H9 (cell line): ENCODE measurements around the gene HHAT. TPM values are rescaled to one million over a fixed set of nuclear protein-coding genes. Genes with fewer than 3 reads are reported as not detected.

Source experiments
- DNase-seq: peaks from one replicate; pipeline ENCODE4 v3.0.0-alpha.2; 2017
- H2AFZ ChIP-seq: one replicate; pipeline ENCODE4 v1.6.1; 2013; ENCODE audit warnings: mild to moderate bottlenecking, low read length, control low read depth, moderate library complexity
- H2AK5ac ChIP-seq: 2 replicates; pipeline ENCODE4 v1.6.1; 2013; ENCODE audit warnings: low read length, control low read depth, mixed read lengths; ENCODE audit not compliant: insufficient read length
- H2BK120ac ChIP-seq: one replicate; pipeline ENCODE4 v1.6.1; 2013; ENCODE audit warnings: low read depth, mild to moderate bottlenecking, low read length, control low read depth, inconsistent platforms; ENCODE audit not compliant: poor library complexity, severe bottlenecking
- H2BK12ac ChIP-seq: 2 replicates; pipeline ENCODE4 v1.6.1; 2013; ENCODE audit warnings: low read length, control low read depth, mixed read lengths, low read depth; ENCODE audit not compliant: insufficient read length
- H2BK15ac ChIP-seq: 2 replicates; pipeline ENCODE4 v1.6.1; 2013; ENCODE audit warnings: low read depth, low read length, control low read depth
- H2BK20ac ChIP-seq: one replicate; pipeline ENCODE4 v1.6.1; 2013; ENCODE audit warnings: low read depth, mild to moderate bottlenecking, low read length, control low read depth, inconsistent platforms; ENCODE audit not compliant: poor library complexity, severe bottlenecking
- H2BK5ac ChIP-seq: 2 replicates; pipeline ENCODE4 v1.6.1; 2013; ENCODE audit warnings: low read length, control low read depth, mixed read lengths; ENCODE audit not compliant: insufficient read length
- H3K14ac ChIP-seq: 2 replicates; pipeline ENCODE4 v1.6.1; 2013; ENCODE audit warnings: low read length, control low read depth; ENCODE audit not compliant: insufficient read depth
- H3K18ac ChIP-seq: 2 replicates; pipeline ENCODE4 v1.6.1; 2013; ENCODE audit warnings: low read depth, mild to moderate bottlenecking, mixed read lengths, low read length, control low read depth; ENCODE audit not compliant: insufficient read length
- H3K23ac ChIP-seq: 2 replicates; pipeline ENCODE4 v1.6.1; 2013; ENCODE audit warnings: low read length, control low read depth, mixed read lengths, low read depth; ENCODE audit not compliant: insufficient read length
- H3K23me2 ChIP-seq: 2 replicates; pipeline ENCODE4 v1.6.1; 2013; ENCODE audit warnings: low read depth, mild to moderate bottlenecking, mixed read lengths, low read length, control low read depth; ENCODE audit not compliant: insufficient read length, poor library complexity, severe bottlenecking
- H3K27ac ChIP-seq: 2 replicates; pipeline ENCODE4 v1.5.1; 2013; ENCODE audit warnings: low read length, control low read depth, mixed read lengths, low read depth; ENCODE audit not compliant: insufficient read length
- H3K27me3 ChIP-seq: 2 replicates; pipeline ENCODE4 v1.6.1; 2013; ENCODE audit warnings: low read length, control low read depth, inconsistent platforms; ENCODE audit not compliant: insufficient read depth
- H3K4ac ChIP-seq: 2 replicates; pipeline ENCODE4 v1.6.1; 2013; ENCODE audit warnings: low read depth, mild to moderate bottlenecking, control low read depth, inconsistent platforms, low read length, moderate library complexity
- H3K4me1 ChIP-seq: 2 replicates; pipeline ENCODE4 v1.6.1; 2013; ENCODE audit warnings: low read length, control low read depth, inconsistent platforms; ENCODE audit not compliant: insufficient read depth
- H3K4me2 ChIP-seq: 2 replicates; pipeline ENCODE4 v1.6.1; 2013; ENCODE audit warnings: low read length, control low read depth, mixed read lengths; ENCODE audit not compliant: insufficient read length, insufficient read depth
- H3K56ac ChIP-seq: 2 replicates; pipeline ENCODE4 v1.6.1; 2013; ENCODE audit warnings: low read depth, mild to moderate bottlenecking, mixed read lengths, low read length, control low read depth; ENCODE audit not compliant: insufficient read length
- H3K79me1 ChIP-seq: 2 replicates; pipeline ENCODE4 v1.6.1; 2013; ENCODE audit warnings: low read depth, mild to moderate bottlenecking, moderate library complexity, low read length, control low read depth, inconsistent platforms; ENCODE audit not compliant: insufficient read depth, poor library complexity, severe bottlenecking
- H3K79me2 ChIP-seq: 2 replicates; pipeline ENCODE4 v1.6.1; 2013; ENCODE audit warnings: low read length, control low read depth, inconsistent platforms; ENCODE audit not compliant: insufficient read depth
- H3K9ac ChIP-seq: 2 replicates; pipeline ENCODE4 v1.6.1; 2013; ENCODE audit warnings: low read length, control low read depth, mixed read lengths; ENCODE audit not compliant: insufficient read length; ENCODE audit errors: extremely low read depth
- H3K9me3 ChIP-seq: one replicate; pipeline ENCODE4 v1.6.1; 2013; ENCODE audit warnings: low read depth, low read length, inconsistent platforms; ENCODE audit not compliant: control insufficient read depth
- H3T11ph ChIP-seq: one replicate; pipeline ENCODE4 v1.6.1; 2013; ENCODE audit warnings: mild to moderate bottlenecking, low read length, control low read depth, inconsistent platforms
- H4K20me1 ChIP-seq: one replicate; pipeline ENCODE4 v1.6.1; 2013; ENCODE audit not compliant: control insufficient read depth, insufficient read length, insufficient read depth
- H4K5ac ChIP-seq: 2 replicates; pipeline ENCODE4 v1.6.1; 2013; ENCODE audit warnings: low read depth, mild to moderate bottlenecking, mixed read lengths, low read length, control low read depth; ENCODE audit not compliant: insufficient read length
- H4K8ac ChIP-seq: replicated peaks from 2 replicates; pipeline ENCODE4 v1.6.1; 2013; ENCODE audit warnings: low read length, control low read depth, mixed read lengths, low read depth; ENCODE audit not compliant: insufficient read length
- H4K91ac ChIP-seq: 2 replicates; pipeline ENCODE4 v1.6.1; 2013; ENCODE audit warnings: low read depth, mild to moderate bottlenecking, moderate library complexity, mixed read lengths, low read length, control low read depth; ENCODE audit not compliant: insufficient read length
- H3K27ac Mint-ChIP-seq, 3 experiments: 2 replicates in 2 of 3; 3 replicates in 1 of 3; pipeline ENCODE4 v1.8.0; 2020 to 2021; ENCODE audit warnings: mixed read lengths in 3 of 3, mild to moderate bottlenecking in 1 of 3, moderate library complexity in 1 of 3
- H3K27me3 Mint-ChIP-seq: 2 replicates; pipeline ENCODE4 v1.8.0; 2021; ENCODE audit warnings: low read depth, mild to moderate bottlenecking, moderate library complexity, mixed read lengths
- H3K36me3 Mint-ChIP-seq, 3 experiments: 2 replicates in 2 of 3; 3 replicates in 1 of 3; pipeline ENCODE4 v1.8.0; 2020 to 2021; ENCODE audit warnings: low read depth in 3 of 3, mixed read lengths in 3 of 3; ENCODE audit not compliant: insufficient read depth in 1 of 3
- H3K4me1 Mint-ChIP-seq, 2 experiments: 2 replicates each; pipeline ENCODE4 v1.8.0; 2020; ENCODE audit warnings: mixed read lengths in 2 of 2
- H3K4me3 Mint-ChIP-seq, 2 experiments: 2 replicates in 1 of 2; 3 replicates in 1 of 2; pipeline ENCODE4 v1.8.0; 2020 to 2021; ENCODE audit warnings: mild to moderate bottlenecking in 2 of 2, mixed read lengths in 2 of 2, moderate library complexity in 1 of 2
- H3K9me3 Mint-ChIP-seq, 2 experiments: 2 replicates in 1 of 2; 3 replicates in 1 of 2; pipeline ENCODE4 v1.8.0; 2020; ENCODE audit warnings: mild to moderate bottlenecking in 2 of 2, mixed read lengths in 2 of 2, moderate library complexity in 1 of 2
- WGBS: extraction: QIAGEN DNeasy Blood & Tissue Kit; methylation state at CpG from one replicate; pipeline ENCODE4 v1.1.7; 2013; ENCODE audit warnings: missing lambda C conversion rate, low lambda C conversion rate, mixed read lengths; ENCODE audit not compliant: insufficient read length; ENCODE audit errors: extremely low coverage; 5-methylcytosine and 5-hydroxymethylcytosine counted together
- total RNA-seq: library from RNA; stranded (reverse); gene quantifications from 2 replicates; pipeline ENCODE4 v1.2.1, GENCODE V29; 2021
- TF ChIP-seq, protein P1 (sequence below): fragments of 200-600 bp; sonication (generic); conservative IDR thresholded peaks from 3 replicates; pipeline ENCODE4 v1.8.0; 2021; ENCODE audit warnings: antibody characterized with exemption, mild to moderate bottlenecking

The HHAT gene
- total RNA-seq, 1 experiment from 2014 or later: 0.48 TPM

DNA sequence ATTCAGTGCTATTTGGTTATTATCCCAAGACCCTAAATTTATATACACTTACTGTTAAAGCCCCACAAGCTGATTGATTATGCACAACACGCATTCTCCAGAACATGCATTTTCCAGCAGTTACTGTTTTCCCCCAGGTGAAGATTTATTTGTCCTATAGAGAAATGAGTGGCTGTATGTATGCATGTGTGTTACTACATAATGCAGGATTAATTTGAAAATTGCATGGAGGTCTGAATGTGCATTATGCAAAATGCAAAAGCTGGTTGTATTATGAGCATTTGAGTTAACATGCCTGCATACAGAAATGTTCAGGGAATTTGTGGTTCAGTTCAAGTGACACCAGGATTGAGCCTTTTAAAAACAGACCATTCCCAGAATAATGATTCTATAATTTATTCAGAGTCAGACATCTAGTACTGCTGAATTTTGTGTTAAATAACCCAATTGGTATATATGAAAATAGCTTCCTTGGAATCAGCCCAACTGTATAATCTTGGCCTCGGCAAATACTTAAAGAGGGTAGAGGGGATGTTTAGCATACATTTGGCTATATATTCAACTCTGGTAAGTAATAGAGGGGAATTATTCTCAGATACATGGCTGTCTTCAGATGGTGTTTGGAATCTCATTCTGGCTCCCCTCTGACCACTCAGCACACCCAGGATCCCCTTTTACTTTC lies 320.0 kb downstream of the HHAT start:
- H2BK20ac ChIP-seq: no peak overlapping the region
- no peak overlapping the region for H2AK5ac ChIP-seq
- no peak overlapping the region for H2BK120ac ChIP-seq
- no peak overlapping the region for H3K14ac ChIP-seq
- H3K18ac ChIP-seq: no peak overlapping the region
- no peaks in the 10 kb centered on the region for H3K79me2 ChIP-seq
- H3K4me2 ChIP-seq: no peak overlapping the region
- H4K20me1 ChIP-seq: no peaks in the 10 kb centered on the region
- no peaks in the 10 kb centered on the region for H3K9me3 ChIP-seq
- H3K56ac ChIP-seq: no peak overlapping the region
- H3K4me3 Mint-ChIP-seq: no peak overlapping the region
- H2AFZ ChIP-seq: no peak overlapping the region
- WGBS: no CpG with 5 or more reads among the region's 2 CpGs
- no peak overlapping the region for H3K4ac ChIP-seq
- H2BK15ac ChIP-seq: no peak overlapping the region
- no peak overlapping the region for H4K5ac ChIP-seq
- no peaks in the 10 kb centered on the region for H3K23me2 ChIP-seq
- DNase-seq: no peak
- H3K4me1 Mint-ChIP-seq: peaks cover 12 to 18% of the 10 kb centered on the region in 2 experiments
- 0 out of 7 replicates have a peak, but pooled peaks cover 0 to under 1% (median 0%) of the 10 kb centered on the region in 3 experiments for H3K36me3 Mint-ChIP-seq
- no peak overlapping the region for H2BK5ac ChIP-seq
- H4K8ac ChIP-seq: no peak overlapping the region
- H3K27ac ChIP-seq: no peak overlapping the region
- no peaks in the 10 kb centered on the region for H3K79me1 ChIP-seq
- H4K91ac ChIP-seq: no peak overlapping the region
- no peak overlapping the region for H2BK12ac ChIP-seq
- H3K27me3 ChIP-seq: no peaks in the 10 kb centered on the region
- H3K4me1 ChIP-seq: no peaks in the 10 kb centered on the region
- TF ChIP-seq, protein P1, sequence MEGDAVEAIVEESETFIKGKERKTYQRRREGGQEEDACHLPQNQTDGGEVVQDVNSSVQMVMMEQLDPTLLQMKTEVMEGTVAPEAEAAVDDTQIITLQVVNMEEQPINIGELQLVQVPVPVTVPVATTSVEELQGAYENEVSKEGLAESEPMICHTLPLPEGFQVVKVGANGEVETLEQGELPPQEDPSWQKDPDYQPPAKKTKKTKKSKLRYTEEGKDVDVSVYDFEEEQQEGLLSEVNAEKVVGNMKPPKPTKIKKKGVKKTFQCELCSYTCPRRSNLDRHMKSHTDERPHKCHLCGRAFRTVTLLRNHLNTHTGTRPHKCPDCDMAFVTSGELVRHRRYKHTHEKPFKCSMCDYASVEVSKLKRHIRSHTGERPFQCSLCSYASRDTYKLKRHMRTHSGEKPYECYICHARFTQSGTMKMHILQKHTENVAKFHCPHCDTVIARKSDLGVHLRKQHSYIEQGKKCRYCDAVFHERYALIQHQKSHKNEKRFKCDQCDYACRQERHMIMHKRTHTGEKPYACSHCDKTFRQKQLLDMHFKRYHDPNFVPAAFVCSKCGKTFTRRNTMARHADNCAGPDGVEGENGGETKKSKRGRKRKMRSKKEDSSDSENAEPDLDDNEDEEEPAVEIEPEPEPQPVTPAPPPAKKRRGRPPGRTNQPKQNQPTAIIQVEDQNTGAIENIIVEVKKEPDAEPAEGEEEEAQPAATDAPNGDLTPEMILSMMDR: no peak
- H3K27ac Mint-ChIP-seq: no peak overlapping the region
- H3K27me3 Mint-ChIP-seq: no peaks in the 10 kb centered on the region
- peaks cover under 1 to 1% of the 10 kb centered on the region in 2 experiments; a peak in 3 of 5 replicates for H3K9me3 Mint-ChIP-seq
- no peak overlapping the region for H3K9ac ChIP-seq
- H3K23ac ChIP-seq: no peak overlapping the region
- no peak overlapping the region for H3T11ph ChIP-seq
